Measurements from ENCODE around the gene BCOR.

The BCOR gene

GRCh38 chrX:40083120-40083978 lies 14.4 kb downstream of the BCOR start:
- DNase-seq, result no peak

- no peak for DNase-seq
Observed at GRCh38 chrX:40082447-40083119, 15.2 kb downstream of the BCOR start.

GRCh38 chrX:40081679-40082068 lies 16.1 kb downstream of the BCOR start:
- no peak for DNase-seq

- no peak for DNase-seq
Observed at GRCh38 chrX:40080894-40081678, 16.7 kb downstream of the BCOR start.

- DNase-seq, result no peak
Observed at GRCh38 chrX:40079572-40079971, 18.2 kb downstream of the BCOR start.

GRCh38 chrX:40078489-40079227 lies 19.1 kb downstream of the BCOR start:
- DNase-seq, result no peak

- DNase-seq, result no peak
Observed at GRCh38 chrX:40077906-40078305, 19.9 kb downstream of the BCOR start.

- DNase-seq, result no peak
Observed at GRCh38 chrX:40076750-40077575, 20.8 kb downstream of the BCOR start.

GRCh38 chrX:40074959-40075332 lies 22.8 kb downstream of the BCOR start:
- DNase-seq, result no peak

GRCh38 chrX:40074080-40074958 lies 23.4 kb downstream of the BCOR start:
- DNase-seq, result no peak

- no peak for DNase-seq
Observed at GRCh38 chrX:40073439-40074054, 24.2 kb downstream of the BCOR start.

GRCh38 chrX:40072246-40072645 lies 25.5 kb downstream of the BCOR start:
- DNase-seq, result no peak

- DNase-seq, result peak; percentile 48
Observed at GRCh38 chrX:40068048-40068447, 29.7 kb downstream of the BCOR start.

GRCh38 chrX:40066700-40067099 lies 31.1 kb downstream of the BCOR start:
- DNase-seq, result no peak

- no peak for DNase-seq
Observed at GRCh38 chrX:40065296-40066046, 32.3 kb downstream of the BCOR start.

GRCh38 chrX:40064055-40064597 lies 33.6 kb downstream of the BCOR start:
- DNase-seq, result no peak

GRCh38 chrX:40063555-40063954 lies 34.2 kb downstream of the BCOR start:
- no peak for DNase-seq

- no peak for DNase-seq
Observed at GRCh38 chrX:40062525-40063155, 35.1 kb downstream of the BCOR start.
